Measurements from ENCODE around the gene SMIM27. TPM values are rescaled to one million over a fixed set of nuclear protein-coding genes. Genes with fewer than 3 reads are reported as not detected.
A peak's percentile ranks its signal among the peaks of the same experiment; 100 is the strongest.

Gene SMIM27
- total and polyA plus RNA-seq, 2 of the 13 experiments (the other 11 are each of a cell fraction or from before 2014, with no cell fraction given), result 17.9 to 19.0 TPM

DNA sequence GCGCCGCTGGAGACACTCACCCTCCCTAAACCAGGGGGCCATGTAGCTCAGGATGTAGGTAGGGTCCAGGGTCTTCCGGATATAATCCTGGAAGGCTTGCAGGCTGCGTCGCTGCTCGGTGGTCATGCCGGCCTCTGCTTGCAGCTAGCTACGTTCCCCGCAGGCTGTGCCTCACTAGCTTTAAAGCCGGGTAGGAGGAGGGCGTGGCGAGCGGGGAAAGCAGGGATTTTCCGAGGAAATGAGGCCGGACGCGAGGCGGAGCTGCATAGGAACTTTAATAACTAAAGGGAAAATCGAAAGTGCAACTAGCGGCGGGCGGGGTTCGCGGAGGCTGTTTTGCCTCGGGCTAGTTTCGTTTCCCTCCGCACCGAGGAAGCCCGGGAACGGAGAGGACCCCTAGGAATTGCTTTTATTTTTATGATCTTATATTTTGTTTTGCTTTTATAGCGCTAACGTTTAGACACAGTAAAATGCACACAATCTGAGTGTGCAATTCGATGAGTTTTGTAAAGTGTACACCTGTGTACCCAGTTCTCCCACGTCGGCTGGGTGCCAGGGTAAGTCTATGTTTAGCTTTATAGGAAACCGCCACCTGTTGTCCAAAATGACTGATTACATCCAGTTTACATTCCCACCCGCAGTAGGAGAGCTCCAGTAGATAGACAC lies 26.0 kb upstream of the SMIM27 start, which contains the start of gene RIGI (continued):
- TF ChIP-seq ZNF7 (CRISPR knock-in tag; IDR thresholded peaks at IDR 0.05) (no peak), FOXO1 (CRISPR knock-in tag; IDR thresholded peaks at IDR 0.05) (no peak), ZNF546 (CRISPR knock-in tag; conservative IDR thresholded peaks at IDR 0.05) (no peak), ZNF292 (CRISPR knock-in tag; IDR thresholded peaks at IDR 0.05; ENCODE audit: borderline replicate concordance, low read depth) (peak; percentile 94), SRSF9 (IDR thresholded peaks at IDR 0.05; ENCODE audit: borderline replicate concordance, insufficient read depth, low read depth, low read length, poor library complexity, severe bottlenecking) (no peak), ZNF576 (CRISPR knock-in tag; IDR thresholded peaks at IDR 0.05) (no peak), SP2 (CRISPR knock-in tag; IDR thresholded peaks at IDR 0.05) (no peak), BRD4 (CRISPR knock-in tag; IDR thresholded peaks at IDR 0.05) (no peak), HIVEP1 (CRISPR knock-in tag; IDR thresholded peaks at IDR 0.05) (peak; percentile 80), ZFP91 (CRISPR knock-in tag; IDR thresholded peaks at IDR 0.05; ENCODE audit: borderline replicate concordance) (peak; percentile 34; the same call in 1 of the 2 replicates), NR1H2 (CRISPR knock-in tag; IDR thresholded peaks at IDR 0.05; ENCODE audit: borderline replicate concordance, low read depth) (no peak), DBP (CRISPR knock-in tag; IDR thresholded peaks at IDR 0.05; ENCODE audit: not compliant biosample characterization) (no peak), ZNF713 (CRISPR knock-in tag; IDR thresholded peaks at IDR 0.05) (no peak), MED13 (CRISPR knock-in tag; IDR thresholded peaks at IDR 0.05) (no peak), ZNF737 (CRISPR knock-in tag; IDR thresholded peaks at IDR 0.05; ENCODE audit: borderline replicate concordance) (no peak), NFKBIZ (CRISPR knock-in tag; IDR thresholded peaks at IDR 0.05) (no peak), ZNF230 (CRISPR knock-in tag; IDR thresholded peaks at IDR 0.05) (no peak), ZNF564 (CRISPR knock-in tag; IDR thresholded peaks at IDR 0.05) (0 out of 2 replicates have a peak, but pooled peaks have one; percentile 23), GATA4 (IDR thresholded peaks at IDR 0.05; ENCODE audit: borderline replicate concordance, low read depth) (no peak), ZFP1 (CRISPR knock-in tag; IDR thresholded peaks at IDR 0.05) (no peak), LCORL (IDR thresholded peaks at IDR 0.05) (no peak), LCORL (CRISPR knock-in tag; IDR thresholded peaks at IDR 0.05) (peak; percentile 55; the same call in 1 of the 2 replicates), MED1 (CRISPR knock-in tag; IDR thresholded peaks at IDR 0.05) (peak; percentile 58)
- TF ChIP-seq, protein P1, sequence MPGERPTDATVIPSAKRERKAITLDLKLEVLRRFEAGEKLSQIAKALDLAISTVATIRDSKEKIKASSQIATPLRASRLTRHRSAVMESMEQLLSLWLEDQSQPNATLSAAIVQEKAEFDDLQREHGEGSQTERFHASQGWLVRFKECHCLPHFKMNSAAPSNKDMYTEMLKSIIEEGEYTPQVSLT (CRISPR knock-in tag; IDR thresholded peaks at IDR 0.05; ENCODE audit: borderline replicate concordance, low read depth), result no peak
- TF ChIP-seq, protein P2, sequence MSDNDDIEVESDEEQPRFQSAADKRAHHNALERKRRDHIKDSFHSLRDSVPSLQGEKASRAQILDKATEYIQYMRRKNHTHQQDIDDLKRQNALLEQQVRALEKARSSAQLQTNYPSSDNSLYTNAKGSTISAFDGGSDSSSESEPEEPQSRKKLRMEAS (IDR thresholded peaks at IDR 0.05), result peak; percentile 31; the same call in 1 of the 2 replicates

All from HepG2 (cell line).